HG02884 (cell line): ENCODE measurements around the gene MPPE1.
"Not testable (repeated sequence)": the region's sequence is repeated elsewhere in the genome, so short reads cannot be mapped to it uniquely, and the experiment has no call there.

Experiments used
- ATAC-seq: cut with Tn5 transposase; IDR thresholded peaks from one replicate; pipeline ENCODE4 v1.9.1; 2021; ENCODE audit warnings: mild to moderate bottlenecking, moderate library complexity; ENCODE audit not compliant: unreplicated experiment

MPPE1 gene

GRCh38 chr18:11908182-11909060 is at the start of gene MPPE1:
Gene MPPE1, minus strand, starts transcription at chr18:11908317. Its CDS starts 11,053 bp downstream, at chr18:11897264.
- ATAC-seq = peak; percentile 72

DNA sequence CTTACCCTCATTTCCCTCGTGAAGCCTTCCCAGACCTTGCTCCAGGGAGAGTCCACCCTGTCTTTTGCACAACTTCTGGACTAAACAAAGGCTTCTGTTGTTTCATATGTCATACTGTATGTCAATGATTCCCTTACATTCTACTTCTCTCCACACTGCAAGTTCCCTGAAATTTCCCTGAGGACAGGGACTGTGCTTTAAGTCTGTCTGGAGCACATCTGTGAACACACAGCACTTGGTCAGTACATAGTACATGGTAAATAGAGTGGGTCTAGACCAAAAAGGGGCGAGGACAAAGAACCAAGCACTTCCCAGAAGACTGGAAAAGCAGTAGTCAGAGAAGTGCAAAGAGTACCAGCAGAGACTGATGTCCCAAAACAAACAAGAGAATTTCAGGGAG is 49.5 kb upstream of the MPPE1 start:
- no peak for ATAC-seq

- no peak for ATAC-seq
These were observed 48.5 kb upstream of the MPPE1 start for GRCh38 chr18:11956371-11957308.

GRCh38 chr18:11955239-11956029 is 47.3 kb upstream of the MPPE1 start:
- ATAC-seq = no peak

- no peak for ATAC-seq
These were observed 45.0 kb upstream of the MPPE1 start for GRCh38 chr18:11953113-11953512.

GRCh38 chr18:11951390-11951851 is 43.3 kb upstream of the MPPE1 start:
- ATAC-seq = no peak

GRCh38 chr18:11950824-11951223 is 42.7 kb upstream of the MPPE1 start:
- ATAC-seq = no peak

DNA sequence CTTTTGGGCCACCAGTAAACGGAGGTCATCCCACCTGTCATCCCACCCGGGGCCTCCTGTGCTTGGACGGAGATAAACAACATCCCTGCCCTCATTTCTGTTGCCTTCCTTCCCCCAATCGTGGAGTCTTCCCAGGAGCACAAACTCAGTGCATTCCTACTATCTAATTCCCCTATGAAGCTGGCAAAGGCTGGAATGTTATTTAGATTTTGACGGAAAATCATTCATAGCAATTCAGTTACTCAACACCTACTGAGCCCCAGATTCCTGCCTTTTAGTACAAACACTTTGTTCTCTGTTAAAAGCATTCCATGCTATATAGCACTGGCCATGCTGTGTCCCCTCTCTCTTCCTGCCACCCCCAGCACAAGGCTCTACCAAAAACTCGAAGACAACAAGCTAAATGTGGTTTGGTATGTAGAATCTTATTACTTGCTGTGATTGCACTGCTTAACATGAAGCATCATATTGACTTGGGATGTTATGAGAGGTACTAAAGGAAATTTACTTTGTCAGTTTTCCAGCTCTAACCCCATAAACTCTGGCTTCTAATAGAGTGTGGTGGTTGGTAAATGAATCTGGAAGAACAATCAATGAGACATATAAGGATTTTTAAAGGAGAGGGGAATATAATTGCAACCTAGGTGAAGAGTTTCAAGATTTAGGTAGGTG is 40.9 kb upstream of the MPPE1 start:
- no peak for ATAC-seq

DNA sequence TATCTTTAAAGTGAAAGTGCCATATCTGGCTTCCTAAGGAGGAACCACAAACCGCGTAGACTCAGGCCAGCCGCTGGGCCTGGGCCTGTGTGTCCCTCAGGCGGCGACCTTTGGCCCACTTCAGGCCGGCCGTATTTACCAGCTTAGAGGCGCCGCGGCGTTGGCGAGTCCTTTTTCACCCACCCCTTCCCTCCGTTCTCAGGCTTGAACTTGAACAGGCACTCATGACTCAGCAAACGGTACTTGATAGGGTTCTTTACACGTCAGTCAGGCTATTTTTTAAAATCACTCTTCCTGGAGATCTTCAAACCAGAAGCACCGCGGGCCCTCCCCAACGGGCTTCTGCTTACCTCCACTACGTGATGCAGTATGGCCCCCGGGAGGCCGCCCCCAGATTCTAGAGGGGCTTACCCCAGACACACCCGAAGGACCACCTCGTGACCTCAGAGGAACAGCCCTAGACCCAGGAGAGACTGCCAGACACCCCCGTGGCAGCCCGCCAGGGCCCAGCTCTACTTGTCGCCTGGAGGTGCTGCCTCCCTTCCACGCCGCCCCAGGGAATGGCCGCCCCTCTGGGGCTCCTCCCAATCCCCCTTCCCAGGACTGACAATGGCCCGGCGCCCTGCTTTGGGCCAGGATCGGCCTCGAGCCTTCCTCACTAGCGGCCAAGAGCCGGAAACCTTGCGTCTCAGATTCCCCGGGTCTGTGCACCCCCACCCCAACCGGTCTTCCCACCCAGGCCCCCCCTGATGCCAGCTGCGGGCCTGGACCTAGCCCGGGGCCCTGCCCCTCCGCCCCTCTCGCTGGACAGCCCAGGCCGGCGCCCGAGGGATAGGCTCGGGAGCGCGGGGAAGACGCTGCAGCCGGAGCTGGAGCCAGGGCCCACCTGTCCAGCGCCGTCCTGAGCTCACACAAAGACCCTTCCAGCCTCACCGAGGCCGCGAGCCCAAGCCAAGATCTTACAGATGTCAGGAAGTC is 39.4 kb upstream of the MPPE1 start:
- ATAC-seq = peak; percentile 94

GRCh38 chr18:11946756-11947155 is 38.6 kb upstream of the MPPE1 start:
- ATAC-seq = no peak

DNA sequence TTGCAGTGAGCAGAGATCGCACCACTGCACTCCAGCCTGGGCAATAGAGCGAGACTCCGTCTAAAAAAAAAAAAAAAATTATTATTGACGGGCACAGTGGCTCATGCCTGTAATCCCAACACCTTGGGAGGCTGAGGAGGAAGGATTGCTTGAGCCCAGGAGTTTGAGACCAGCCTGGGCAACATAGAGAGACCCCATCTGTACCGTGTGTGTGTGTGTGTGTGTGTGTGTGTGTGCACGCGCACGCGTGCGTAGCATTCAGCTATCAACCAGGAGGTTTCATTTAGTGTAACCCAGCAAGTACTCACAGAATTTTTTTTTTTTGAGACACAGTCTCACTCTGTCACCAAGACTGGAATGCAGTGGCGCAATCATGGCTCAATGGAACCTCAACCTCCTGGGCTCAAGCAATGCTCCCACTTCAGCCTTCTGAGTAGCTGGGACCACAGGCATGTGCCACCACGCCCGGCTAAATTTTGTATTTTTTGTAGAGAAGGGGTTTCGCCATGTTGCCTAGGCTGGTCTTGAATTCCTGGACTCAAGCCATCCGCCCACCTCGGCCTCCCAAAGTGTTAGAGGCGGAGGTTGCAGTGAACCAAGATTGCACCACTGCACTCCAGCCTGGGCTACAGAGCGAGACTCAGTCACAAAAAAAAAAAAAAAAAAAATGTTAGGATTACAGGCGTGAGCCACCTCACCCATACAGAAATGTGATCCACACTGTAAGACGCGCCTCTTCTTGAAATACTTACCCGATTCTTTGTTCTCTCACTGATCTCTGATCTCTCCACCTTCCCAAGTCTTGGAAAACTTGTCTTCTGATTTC is 37.9 kb upstream of the MPPE1 start:
- ATAC-seq = not testable (repeated sequence)

GRCh38 chr18:11944786-11945185 is 36.7 kb upstream of the MPPE1 start:
- ATAC-seq = no peak

DNA sequence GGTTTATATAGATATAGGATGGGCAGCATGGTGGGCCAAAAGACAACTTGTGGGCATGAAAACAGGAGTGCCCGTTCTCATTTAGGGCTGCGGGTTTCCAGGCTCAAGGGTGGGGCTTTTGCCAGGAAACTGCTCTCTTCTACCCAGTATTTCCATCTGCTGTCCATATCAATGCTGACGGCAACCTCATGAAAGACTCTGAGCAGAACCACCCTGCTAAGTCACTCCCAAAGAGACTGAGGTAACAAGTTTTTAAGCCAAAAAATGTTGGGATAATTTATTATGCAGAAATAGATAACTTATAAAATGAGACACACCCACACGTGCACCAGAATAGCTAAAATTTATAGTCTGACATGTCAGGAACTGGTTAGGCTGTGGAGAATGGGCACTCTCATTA is 36.1 kb upstream of the MPPE1 start:
- no peak for ATAC-seq

DNA sequence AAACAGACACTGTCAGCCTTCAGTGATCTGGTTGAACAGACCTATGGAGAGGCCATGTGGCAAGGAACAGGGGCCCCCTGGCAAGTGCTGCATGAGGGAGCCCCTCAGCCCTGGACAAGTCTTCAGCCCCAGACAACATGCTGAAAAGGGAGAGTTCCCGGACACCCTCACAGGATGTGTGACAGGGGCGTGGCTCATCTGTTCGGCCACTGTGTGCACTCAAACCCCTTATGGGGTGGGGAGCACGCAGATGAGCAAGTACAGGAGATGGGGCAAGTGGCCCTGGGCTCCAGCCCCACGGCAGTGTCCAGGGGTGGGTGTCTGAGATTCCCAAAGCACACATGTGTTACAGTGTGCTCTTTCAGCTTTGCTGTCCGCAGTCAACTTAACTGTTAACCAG is 35.4 kb upstream of the MPPE1 start:
- no peak for ATAC-seq

- no peak for ATAC-seq
These were observed 32.8 kb upstream of the MPPE1 start for GRCh38 chr18:11940956-11941355.

DNA sequence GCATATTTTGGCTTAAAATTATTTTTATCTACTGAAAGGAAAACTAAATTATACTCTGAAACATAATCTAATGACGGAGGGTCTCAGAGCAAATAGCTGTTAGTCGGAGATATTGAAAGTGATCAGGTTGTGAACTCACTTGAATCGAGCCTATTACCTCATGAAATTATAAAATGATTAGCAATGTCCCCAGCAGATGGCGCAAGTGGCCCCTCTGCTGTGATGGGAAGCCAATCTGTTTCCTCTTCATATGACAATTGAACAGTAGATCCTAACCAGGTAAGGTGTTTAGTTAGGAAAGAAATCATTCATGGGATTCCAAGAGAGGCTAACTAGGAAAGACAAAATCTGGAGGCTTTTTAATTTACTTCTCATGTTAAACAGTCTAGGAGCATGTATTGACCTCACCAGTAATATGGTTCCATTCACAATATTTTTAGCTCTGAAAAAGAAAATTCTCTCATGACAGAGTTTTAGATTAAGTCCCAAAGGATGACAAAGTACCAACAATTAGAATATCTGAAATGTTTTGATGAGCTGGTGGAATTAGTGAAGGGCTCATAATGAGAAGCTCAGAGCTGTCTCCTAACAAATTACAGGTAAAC is 29.9 kb upstream of the MPPE1 start:
- ATAC-seq = no peak

DNA sequence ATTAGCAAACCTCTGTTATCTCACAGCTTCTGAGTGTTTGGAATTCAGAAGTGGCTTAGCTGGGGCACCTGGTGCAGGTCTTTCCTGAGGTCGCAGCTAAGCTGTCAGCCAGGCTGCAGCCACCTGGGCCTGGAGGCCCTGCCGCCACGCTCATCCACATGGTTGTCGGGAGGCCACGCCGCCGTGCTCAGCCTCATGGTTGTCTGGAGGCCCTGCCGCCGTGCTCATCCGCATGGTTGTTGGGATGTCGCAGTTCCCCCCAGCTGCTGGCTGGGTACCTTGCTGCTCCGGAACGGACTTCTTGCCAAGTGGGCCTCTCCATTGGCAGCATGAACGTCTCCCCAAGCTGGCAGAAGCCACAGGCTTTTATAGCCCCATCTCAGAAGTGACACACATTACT is 24.3 kb upstream of the MPPE1 start:
- ATAC-seq = no peak

GRCh38 chr18:11927497-11927896 is 19.4 kb upstream of the MPPE1 start:
- no peak for ATAC-seq
